Measurements from ENCODE around the gene PLIN1.

Gene PLIN1

GRCh38 chr15:89627256-89627970 is 51.8 kb downstream of the PLIN1 start:
- DNase-seq (ENCODE audit: low read depth, low spot score): no peak

DNA sequence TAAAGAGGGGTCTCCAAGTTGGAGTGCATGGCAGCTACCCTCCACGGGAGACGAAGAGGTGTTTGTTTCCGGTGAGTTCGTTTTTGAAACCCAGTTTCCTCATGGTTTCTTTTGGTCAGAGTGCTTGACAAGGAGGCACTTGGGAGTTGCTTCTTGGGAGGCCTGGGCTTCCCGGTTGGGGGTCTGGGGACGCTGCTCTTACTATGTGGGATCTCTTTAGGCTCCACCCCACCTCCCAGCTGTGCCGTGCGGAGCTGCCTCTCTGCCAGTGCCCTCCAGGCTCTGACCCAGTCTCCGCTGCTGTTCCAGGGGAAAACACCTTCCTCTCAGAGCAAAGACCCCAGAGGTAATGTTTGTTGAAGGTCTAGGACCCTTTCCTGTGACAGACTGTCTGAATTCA is 53.5 kb downstream of the PLIN1 start:
- DNase-seq (ENCODE audit: low read depth, low spot score): no peak

DNA sequence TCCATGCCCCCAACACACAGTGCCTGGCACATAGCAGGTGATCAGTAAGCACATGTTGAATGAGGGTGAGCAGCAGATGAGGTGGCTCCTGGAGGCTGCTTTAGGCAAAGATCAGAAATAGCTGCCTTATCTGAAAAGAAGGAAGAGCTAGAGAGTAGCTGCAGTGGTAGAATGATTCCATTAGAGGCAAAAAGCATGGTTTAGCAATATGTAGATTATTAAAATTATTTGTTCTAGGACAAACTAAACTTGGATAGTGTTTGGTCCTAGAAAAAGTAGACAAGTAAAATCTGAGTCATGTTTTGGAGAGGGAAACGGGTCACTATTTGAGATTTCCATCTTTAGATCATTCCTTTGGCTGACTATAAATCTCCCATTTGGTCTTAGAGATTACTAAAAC is 56.0 kb downstream of the PLIN1 start:
- no peak for DNase-seq (ENCODE audit: low read depth, low spot score)

- DNase-seq (ENCODE audit: low read depth, low spot score): no peak
Observed at GRCh38 chr15:89621547-89621946, 57.6 kb downstream of the PLIN1 start.

DNA sequence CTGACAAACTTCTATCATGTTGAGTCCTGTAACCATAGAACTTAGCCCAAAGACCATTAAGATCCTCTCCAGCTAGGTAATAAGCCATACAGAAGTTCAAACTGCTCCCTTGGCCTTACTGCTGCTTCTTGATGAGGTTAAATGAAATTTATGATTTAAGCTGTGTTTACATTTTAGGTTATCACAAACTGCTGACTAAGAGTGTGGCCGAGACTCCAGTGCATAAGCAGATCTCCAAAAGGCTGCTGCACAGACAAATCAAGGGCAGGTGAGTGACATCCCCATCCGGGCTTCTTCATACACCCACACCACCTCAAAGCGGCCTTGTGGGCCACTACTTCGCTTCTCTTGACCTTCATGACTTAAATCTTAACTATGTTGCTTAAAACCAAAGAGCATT is 62.9 kb downstream of the PLIN1 start:
- no peak for DNase-seq (ENCODE audit: low read depth, low spot score)

GRCh38 chr15:89615135-89615534 is 64.0 kb downstream of the PLIN1 start:
- DNase-seq (ENCODE audit: low read depth, low spot score): no peak
